HTR-8/SVneo (cell line): Measurements from ENCODE around the gene KASH5.
"Not testable (repeated sequence)": the region's sequence is repeated elsewhere in the genome, so short reads cannot be mapped to it uniquely, and the experiment has no call there.

Experiments used
- DNase-seq: peaks from one replicate; pipeline ENCODE4 v3.0.0; 2011; ENCODE audit warnings: low spot score, mixed read lengths; ENCODE audit not compliant: insufficient read length
- FAIRE-seq: peaks from 2 replicates; lab custom pipeline; 2011; peaks lifted over from hg19 to GRCh38; lab: Jason Lieb, UNC

KASH5 gene

DNA sequence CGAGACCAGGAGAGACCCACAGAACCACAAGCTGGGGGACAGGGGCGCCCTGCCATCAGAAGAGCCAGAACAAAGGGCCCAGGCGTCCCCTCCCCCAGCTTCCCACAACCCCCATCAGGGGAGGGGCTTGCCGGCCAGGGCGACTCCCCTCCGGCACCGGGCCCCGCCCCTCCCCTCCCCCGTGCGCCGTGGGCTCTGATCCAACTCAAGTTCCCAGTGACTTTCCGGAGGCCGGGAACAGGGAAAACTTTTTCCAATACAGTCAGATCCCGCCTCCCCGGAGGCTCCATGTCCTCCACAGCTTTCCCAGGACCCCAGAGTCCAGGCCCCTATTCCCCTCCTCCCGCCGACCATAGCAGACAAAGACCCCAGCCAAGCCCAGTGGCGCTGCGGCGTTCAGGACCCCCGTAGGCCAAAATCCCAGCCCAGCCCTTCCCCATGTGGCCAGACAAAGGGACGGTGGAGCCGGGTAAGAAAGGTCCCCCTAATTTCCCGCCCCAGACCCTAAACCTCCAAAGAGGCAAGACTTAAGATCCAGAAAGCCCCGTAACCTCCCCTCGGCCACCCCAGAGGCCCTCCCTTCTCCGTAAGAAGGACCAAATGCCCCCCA is 26.5 kb upstream of the KASH5 start:
- peak; percentile 76 for DNase-seq
- FAIRE-seq = no peak

DNA sequence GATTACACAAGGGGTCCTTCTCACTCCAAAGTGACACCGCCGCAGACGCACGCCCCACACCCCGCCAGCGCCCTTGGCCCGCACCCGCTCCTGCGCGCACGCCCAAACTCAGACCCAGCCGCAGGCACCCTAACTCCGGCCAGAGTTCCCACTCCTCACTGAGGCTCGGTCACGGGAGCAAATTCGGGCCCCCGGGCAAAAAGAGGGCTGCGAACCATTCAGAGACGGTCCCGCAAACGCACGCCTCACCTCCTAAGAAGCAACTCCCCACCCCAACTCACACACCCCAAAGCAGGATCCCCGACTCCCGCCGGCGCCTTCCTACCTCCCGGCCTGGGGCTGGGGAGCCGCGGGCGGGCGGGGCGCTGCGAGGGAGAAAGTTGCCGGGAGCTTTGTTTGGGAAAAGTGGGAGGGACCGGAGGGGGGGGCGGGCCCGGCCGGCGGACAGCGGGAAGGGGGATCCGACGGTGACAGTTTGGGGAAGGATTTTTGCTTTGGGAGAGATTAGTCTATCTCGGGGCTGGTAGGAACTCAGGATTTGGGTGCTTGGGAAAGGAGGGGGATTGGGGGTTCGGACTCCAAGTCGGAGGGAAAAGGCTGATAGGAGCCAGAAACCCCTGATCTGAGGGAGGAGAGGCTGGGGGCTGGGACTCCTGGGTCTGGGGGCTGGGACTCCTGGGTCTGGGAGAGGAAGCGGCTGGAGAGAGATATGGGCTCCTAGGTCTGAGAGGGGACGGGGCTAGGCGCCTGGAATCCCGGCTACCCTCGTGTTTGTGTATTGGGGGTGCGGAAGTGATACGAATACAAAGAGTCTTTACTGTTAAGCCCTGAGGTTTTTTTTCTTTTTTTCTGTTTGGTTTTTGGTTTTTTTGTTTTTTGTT is 25.8 kb upstream of the KASH5 start, which contains the start of gene TEAD2:
Gene TEAD2 (minus strand): TSS at position 369 of the 881 bp plus-strand sequence. CDS start 2,341 bp downstream, outside the sequence.
- FAIRE-seq (no peak), DNase-seq (peak; percentile 66)

DNA sequence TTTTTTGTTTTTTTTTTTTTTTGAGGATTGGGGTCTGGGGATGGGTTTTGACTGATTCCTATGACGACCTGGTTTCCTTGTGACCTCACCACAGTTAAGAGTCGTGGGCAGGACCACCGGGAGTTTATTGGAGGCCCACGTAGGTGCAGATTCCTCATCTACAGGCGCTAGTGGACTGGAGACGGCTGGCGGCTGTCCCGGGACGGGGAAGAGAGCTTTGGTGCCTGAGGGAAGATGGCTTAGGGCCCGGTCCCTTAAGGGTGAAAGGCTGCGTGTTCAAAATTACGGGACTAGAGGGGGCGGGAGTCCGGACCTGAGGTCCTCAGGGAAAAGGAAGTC is 25.2 kb upstream of the KASH5 start:
- FAIRE-seq = no peak
- peak; percentile 29 for DNase-seq

DNA sequence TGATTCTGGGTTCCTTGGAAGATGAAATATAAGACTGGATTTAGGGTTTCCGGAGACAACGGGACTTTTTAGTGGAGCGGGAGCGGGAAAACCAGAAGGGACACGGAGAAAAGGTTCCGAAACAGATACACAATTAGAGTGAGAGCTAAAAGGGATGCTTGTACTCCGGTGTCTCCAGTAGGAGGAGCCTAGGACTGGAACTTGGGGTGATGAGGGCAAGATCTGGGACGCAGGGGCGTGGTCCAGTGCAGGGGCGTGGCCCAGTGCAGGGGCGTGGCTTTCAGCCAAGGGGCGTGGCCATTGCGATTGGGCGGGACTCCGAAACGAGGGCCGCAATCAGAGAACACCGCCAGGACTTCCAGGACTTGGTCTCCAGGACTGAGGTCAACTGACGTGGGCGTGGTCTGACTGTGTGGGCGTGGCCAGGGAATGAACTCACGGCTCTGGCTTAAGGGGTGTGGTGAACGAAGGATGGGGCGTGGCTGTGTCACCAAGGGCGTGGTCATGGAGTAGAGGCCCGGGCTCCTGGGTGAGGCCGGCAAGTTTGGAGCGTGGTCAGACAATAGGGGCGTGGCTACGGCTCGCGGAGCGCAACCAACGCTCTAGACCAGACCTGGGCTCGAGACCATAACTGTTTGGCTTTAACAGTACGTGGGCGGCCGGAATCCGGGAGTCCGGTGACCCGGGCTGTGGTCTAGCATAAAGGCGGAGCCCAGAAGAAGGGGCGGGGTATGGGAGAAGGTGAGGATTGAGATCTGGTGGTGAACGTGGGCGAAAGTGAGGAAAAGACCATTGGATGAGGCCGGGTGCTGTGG is 24.6 kb upstream of the KASH5 start, which contains the start of gene DKKL1:
Gene DKKL1 (plus strand): TSS at position 610 of the 815 bp plus-strand sequence. CDS start 122 bp downstream, at position 732.
- peak; percentile 96 for DNase-seq
- FAIRE-seq = peak; percentile 99

DNA sequence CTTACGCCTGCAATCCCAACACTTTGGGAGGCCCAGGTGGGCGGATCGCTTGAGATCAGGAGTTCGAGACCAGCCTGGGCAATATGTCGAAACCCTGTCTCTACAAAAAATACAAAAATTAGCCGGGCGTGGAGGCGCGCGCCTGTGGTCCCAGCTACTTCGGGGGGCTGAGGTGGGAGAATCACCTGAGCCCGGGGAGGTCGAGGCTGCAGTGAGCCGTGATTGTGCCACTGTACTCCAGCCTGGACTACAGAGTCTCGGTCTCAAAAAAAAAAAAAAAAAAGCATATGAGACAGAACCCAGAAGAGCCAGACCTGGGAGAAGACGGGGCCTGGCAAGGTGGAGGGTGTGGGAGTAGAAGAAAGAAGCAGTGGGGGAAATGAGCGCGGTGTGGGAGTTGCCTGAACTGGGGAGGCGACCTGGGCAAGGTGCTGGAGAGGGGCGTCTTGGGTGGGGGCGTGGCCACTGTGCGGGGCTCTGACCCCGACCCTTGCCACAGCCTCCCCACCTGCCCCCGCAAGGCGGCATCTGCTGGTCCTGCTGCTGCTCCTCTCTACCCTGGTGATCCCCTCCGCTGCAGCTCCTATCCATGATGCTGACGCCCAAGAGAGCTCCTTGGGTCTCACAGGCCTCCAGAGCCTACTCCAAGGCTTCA is 23.8 kb upstream of the KASH5 start:
- no peak for FAIRE-seq
- DNase-seq = no peak

DNA sequence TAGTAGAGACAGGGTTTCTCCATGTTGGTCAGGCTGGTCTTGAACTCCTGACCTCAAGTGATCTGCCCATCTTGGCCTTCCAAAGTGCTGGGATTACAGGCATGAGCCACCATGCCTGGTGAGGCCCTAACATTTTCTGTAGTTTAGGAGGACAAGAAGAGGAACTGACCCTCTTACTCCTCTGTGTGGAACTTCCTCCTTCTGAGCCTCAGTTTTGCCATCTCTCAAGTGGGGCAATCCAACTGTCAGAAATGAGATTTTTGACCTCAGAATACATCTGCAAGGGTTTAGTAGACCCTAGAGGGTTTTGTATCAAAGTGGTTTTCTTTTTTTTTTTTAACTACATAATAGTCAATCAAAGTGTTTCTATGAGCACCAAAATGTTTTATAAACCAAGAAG is 21.9 kb upstream of the KASH5 start:
- FAIRE-seq (no peak), DNase-seq (no peak)

DNA sequence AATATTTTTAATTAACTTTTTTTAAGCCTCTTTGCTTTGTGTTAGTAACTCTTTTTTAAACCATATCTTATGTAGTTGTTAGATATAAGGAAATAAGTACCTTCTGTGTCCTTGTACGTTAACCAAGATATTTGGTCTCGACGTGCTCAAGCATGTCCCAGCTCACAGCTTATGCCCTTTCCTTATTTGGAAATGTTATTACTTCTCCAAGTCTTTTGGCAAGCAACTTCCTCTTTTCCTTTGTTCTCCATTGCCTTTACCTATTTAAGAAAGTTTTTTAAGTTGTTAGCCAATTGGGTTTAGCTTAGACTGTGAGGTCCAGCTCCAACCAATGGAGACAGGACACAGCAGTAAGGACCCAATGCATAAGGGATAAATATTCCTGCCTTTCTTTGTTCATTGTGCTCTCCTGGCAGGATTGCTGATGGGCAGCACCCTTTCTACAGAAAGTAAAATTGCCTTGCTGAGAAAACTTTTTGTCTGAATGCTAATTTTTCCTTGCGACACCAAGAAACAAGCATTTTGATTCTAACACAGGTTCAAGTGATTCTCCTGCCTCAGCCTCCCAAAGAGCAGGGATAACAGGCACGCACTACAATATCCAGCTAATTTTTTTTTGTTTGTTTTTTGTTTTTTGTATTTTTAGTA is 19.2 kb upstream of the KASH5 start:
- FAIRE-seq = no peak
- no peak for DNase-seq

DNA sequence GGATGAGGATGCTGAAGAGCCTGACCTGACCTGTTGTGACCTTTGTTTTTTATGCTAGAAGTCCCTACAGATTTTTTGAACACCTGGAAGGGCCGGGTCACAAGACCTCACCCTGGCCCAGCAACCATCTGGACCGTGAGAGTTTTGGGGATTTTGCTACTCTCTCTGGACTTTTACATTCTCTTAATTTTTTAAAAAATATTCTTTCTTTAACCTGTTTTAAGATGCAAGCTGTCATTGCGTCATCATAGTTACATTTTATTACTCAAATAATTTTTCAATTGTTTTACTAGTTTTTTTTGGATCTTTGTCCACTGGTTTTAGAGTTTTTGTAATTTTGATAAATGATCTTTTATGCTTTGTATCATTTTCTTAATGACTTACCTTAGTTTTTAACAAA is 16.9 kb upstream of the KASH5 start:
- FAIRE-seq = no peak
- no peak for DNase-seq

DNA sequence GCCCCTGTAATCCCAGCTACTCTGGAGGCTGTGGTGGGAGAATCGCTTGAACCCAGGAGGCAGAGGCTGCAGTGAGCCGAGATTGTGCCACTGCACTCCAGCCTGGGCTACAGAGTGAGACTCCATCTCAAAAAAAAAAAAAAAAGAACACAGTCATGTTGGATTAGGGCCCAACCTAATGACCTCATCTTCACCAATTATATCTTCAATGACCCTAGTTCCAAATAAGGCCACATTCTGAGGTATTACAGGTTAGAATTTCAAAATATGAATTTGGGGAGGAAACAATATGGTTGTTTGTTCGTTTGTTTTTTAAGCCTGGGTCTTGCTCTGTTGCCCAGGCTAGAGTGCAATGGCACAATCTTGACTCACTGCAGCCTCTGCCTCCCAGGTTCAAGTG is 14.9 kb upstream of the KASH5 start:
- DNase-seq, FAIRE-seq: not testable (repeated sequence)

DNA sequence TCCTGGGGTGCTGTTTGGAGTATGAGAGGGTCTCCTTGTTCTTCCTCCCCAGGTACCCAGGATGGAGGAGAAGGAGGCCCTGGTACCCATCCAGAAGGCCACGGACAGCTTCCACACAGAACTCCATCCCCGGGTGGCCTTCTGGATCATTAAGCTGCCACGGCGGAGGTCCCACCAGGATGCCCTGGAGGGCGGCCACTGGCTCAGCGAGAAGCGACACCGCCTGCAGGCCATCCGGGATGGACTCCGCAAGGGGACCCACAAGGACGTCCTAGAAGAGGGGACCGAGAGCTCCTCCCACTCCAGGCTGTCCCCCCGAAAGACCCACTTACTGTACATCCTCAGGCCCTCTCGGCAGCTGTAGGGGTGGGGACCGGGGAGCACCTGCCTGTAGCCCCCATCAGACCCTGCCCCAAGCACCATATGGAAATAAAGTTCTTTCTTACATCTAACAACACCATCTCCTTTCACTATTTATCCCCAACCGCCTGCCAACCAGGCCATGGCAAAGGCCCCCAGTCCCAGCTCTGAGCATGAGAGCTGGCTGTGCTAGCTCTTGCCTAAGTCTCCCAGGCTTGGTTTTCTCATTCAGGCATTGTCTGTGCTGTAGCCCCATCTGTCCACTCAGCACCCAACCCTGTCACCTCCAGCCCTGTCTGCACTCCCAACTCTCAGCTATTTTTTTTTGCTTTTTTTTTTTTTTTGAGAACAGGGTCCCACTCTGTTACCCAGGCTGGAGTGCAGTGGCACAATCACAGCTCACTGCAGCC is 13.2 kb upstream of the KASH5 start:
- no peak for DNase-seq
- no peak for FAIRE-seq

DNA sequence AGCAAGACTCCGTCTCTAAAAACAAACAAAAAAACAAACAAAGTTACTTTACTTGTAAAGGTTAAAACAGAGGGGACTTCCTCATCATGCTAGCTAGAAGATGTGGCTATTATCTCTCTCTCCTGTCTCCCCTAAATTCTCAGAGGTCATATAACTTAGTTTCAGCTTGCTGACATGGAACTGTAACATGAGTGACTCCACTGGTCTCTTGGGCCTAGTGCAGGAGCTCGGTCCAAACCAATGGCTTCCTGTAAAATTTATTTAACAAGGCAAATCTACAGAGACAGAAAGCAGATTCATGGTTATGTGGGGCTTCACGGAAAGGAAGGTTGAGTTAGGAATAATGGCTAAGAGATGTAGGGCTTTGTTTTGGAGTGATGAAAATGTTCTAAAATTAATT is 9.5 kb upstream of the KASH5 start:
- FAIRE-seq (no peak), DNase-seq (no peak)

DNA sequence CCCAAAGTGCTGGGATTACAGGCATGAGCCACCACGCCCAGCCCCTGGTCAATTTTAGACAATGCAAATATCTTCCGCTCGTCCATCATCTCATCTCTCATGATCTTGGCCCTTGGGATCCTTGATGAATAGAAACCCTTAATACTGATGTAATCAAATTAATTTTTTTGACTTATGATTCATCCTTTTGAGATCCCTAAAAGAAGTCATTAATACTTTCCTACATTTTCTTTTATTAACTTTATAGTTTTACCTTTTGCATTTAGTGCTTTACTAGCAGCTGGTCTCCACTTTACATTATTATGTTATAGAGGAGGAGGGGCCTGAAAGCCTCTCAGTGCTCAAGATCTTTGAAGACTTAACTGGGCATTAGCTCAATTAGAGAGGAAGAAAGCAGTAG is 7.7 kb upstream of the KASH5 start:
- no peak for FAIRE-seq
- no peak for DNase-seq

DNA sequence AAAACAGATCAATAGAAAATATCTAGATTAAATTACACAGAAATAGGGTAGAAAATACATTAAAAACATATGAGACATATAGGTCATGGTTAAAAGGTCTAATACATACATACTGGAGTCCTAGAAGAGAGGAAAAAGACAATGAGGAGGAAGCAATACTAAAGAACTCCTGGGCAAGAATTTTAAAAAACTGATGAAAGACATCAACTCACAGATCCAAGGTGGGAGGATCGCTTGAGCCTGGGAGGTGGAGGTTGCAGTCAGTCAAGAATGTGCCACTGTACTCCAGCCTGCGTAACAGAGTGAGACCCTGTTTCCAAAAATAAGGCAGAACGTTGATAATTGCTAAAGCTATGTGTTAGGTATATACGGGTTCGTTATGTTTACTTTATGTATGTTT is 5.4 kb upstream of the KASH5 start:
- DNase-seq (no peak), FAIRE-seq (no peak)

DNA sequence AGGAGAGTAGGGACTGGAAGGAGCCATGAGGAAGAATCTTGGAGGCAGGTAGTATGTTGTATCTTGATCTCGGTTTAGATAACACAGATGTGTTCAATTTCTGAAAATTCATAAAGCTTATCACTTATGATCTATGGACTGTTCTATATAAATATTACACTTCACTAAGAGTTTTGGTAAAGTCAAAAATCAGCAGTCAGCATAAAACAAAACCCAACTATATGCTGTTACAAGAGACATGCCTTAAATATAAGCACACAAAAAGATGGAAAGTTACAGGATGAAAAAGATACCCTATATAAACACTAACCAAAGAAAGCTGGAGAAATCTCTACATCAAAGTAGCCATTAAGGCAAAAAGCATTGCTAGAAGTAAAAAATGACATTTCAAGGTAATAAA is 4.5 kb upstream of the KASH5 start:
- FAIRE-seq (no peak), DNase-seq (no peak)

DNA sequence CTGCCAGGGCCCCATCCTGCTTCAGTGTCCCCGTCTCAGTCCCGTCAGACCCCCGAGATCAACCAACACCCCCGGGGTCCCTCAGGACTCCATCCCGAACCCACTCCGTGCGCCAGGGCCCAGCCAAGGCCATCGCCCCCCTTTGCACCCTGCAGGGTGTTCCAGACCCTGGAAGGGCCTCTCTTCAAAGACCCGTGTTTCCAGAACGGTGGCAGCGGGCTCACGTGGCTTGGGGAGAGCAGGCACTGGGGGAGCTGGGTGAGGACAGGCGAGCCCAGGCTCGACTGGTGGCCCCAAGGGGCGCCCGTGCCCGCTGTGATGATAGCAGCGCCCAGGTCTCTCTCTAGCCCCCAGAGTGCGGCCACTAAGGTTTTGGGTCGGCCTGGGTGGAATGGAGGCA is 1.4 kb downstream of the KASH5 start:
- FAIRE-seq = no peak
- DNase-seq = no peak

DNA sequence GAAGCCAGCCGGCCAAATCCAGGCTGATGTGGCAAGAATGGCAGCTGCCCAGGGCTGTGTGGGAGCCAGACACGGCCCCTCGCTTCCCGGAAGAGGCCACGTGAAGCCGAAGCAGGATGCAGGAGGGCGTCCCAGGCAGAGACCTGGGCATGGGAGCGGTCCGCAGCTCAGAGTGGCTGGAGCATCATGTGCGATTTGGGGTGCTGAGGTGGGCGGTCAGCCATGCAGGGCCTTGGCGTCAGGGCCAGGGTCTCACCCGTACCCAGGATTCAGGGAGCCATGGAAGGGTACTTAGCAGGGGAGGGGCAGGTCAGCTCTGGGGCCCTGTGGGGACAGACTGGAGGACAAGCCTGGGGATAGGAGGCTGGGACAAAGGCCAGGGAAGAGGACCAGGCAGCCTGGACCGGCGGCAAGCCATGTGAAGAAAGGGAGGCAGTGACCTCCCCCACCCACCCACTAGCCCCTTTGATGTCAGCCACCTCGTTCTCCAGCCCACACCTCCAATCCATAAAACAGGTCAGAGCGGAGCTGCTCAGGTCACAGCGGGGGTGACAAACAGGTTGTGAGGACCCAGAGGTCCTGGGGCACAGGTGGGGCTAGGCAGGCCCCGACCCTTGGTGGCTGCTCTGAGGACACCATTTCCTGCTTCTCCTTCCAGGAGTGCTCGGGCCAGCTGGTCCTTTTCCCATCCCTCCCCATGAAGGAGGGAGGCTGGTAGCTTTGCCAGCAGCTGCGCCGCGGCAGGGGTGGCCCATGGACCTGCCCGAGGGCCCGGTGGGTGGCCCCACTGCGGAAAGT is 2.3 kb downstream of the KASH5 start:
- FAIRE-seq = no peak
- DNase-seq = no peak

DNA sequence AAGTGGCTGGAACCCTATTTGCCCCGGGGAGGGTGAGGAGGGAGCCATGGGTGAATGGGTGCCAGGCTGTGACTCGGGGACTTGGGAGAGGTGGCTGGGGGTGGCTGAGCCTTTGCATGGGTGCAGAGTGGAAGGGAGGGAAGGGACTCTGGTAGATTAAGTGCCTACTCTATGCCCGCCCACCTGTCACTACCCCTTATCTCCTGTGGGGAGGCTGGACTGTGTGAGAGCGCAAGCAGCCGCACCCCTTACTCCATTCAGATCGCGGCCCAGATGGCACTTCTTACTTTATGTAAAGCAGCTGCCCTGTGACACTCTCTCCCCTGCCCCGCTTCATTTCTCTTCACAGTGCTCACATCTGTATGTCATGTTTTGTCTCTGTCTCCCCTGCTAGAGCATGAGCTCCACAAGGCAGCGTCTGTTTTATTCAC is 2.9 kb downstream of the KASH5 start:
- DNase-seq = no peak
- no peak for FAIRE-seq
